GM12874 (cell line): ENCODE results near the gene MRPS27.

ENCODE experiments used
- TF ChIP-seq, protein P1 (sequence below): IDR thresholded peaks from 2 replicates; pipeline ENCODE4 v1.5.1; 2011; ENCODE audit warnings: low read depth, mild to moderate bottlenecking, control low read depth, low read length, moderate library complexity; ENCODE audit not compliant: insufficient read depth

The MRPS27 gene

DNA sequence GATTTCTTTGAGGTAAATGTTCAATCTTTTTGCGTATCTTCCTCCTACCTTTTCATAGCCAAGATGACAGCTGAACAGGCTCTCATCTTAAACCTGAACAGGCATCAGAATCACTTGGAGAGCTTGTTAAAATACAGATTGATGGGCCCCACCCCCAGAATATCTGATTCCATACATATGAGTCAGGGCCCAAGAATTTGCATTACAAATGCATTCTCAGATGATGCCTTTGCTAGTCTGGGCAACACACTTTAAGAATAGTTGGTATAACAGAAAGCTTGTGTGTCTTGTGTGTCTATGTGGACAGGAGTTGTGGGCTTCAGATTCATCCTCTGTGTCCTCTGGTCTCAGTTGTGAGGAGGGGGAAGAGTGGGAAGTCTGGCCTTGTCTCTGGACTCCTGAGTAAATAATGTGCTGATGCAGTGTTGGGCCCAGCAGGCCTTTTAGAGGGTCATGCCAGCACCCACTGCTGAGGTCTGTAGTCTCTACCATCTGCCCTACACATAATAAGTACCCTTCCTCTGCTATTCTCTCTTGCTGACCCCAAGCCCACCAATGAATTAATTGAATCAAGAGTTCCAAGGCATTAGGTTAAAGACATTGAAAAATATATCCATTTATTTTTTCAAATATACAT, 43.2 kb upstream of the MRPS27 start:
- TF ChIP-seq, protein P1, sequence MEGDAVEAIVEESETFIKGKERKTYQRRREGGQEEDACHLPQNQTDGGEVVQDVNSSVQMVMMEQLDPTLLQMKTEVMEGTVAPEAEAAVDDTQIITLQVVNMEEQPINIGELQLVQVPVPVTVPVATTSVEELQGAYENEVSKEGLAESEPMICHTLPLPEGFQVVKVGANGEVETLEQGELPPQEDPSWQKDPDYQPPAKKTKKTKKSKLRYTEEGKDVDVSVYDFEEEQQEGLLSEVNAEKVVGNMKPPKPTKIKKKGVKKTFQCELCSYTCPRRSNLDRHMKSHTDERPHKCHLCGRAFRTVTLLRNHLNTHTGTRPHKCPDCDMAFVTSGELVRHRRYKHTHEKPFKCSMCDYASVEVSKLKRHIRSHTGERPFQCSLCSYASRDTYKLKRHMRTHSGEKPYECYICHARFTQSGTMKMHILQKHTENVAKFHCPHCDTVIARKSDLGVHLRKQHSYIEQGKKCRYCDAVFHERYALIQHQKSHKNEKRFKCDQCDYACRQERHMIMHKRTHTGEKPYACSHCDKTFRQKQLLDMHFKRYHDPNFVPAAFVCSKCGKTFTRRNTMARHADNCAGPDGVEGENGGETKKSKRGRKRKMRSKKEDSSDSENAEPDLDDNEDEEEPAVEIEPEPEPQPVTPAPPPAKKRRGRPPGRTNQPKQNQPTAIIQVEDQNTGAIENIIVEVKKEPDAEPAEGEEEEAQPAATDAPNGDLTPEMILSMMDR = no peak

DNA sequence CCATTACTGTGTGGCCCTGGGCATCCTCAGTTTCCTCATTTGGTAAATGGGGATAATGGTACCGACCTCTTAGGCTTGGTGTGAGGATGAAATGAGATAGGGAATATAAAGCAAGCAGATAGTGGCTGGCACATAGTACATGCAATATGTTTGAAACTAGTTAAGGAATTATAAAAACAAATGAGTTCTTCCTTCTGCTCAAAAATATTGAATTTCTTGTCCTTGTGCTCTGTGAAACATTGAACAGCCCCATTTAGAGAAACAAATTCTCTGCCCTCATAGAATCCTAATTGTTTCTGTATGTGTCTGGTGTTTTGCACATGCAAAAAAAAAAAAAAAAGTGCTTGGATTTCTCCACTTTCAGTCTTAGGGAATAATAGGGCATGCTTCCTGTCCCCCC, 39.8 kb upstream of the MRPS27 start:
- TF ChIP-seq, protein P1 = no peak

DNA sequence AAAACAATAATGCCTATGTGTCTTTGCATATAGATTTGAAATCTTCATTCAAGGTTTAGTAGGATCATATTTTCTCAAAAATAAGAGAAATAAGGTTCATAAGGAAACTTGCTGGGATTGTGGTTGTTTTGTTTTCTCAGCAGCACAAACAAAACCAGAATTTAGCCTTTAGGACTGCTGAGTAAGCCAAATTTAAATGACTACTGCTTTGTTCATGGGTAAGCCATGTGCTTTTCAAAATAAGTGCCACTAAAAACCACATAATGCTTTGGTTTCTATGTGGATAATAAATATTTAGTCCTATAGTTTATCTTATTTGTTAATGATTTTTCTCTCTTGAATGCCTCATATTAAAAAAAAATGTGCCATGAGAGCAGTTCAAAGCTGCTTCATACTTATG, 38.9 kb upstream of the MRPS27 start:
- TF ChIP-seq, protein P1 = no peak

DNA sequence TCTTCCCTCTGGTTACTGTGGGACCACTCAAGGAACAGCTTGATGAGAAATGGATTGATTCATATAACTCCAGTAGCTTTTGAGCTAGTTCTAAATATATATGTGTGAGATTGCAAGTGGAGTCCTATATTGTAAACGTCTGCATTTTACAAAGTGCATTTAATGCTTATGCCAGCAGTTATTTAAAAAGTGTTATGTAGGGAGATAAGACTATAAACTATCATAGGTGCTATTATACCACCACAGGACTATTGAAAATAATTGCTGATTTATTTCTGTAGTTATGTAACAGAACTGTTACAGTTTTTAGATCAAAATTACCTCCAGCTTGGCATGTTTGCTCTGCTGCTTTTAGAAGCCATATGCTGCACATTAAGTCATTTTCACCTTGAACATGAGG, 36.3 kb upstream of the MRPS27 start:
- TF ChIP-seq, protein P1 = no peak

DNA sequence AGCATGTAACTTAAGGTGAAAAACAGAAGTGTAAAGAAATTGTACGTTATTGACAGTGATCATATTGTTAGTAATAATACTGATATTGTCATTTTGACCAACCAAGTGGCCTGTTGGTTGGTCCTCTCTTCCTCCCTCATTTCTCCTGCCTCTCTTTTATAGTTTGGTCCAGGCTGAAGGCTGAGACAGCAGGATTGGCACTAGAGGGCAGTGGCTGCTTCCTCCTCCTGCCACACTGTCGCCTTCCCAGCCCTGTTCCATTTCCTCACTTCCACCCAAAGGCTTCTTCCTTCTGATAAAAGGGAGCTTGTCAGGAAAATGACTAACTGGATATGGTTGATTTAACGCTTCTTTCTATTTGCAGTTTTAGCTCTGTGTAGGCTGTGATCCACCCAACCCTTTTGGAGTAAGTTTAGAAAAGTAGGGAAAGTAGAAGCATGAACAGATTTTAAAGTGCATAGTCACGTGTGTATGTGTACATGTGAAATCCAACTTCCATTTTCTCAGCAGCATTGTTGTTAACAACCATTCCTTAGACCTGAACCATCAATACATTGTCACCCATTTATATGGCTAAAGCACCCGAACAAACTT, 35.8 kb upstream of the MRPS27 start:
- TF ChIP-seq, protein P1 = 0 out of 2 replicates have a peak, but pooled peaks have one; percentile 2

DNA sequence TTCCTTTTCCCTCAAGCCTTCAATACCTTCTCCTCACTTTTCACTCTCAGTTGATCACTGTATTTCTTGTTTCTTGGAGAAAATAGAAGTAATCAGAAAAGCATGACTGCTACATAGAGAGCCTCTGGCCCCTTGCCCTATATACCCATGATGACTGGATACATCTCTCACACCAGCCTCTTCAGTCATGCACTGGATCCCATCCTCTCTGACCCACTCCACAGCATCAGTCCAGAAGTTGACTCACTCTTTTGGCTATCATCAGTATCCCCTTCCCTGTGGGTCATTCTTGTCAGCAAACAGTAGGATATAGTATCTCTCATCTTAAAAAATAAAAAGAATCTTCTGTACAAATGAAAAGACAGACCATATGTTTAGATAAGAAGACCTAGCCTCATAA, 33.0 kb upstream of the MRPS27 start:
- TF ChIP-seq, protein P1 = no peak

DNA sequence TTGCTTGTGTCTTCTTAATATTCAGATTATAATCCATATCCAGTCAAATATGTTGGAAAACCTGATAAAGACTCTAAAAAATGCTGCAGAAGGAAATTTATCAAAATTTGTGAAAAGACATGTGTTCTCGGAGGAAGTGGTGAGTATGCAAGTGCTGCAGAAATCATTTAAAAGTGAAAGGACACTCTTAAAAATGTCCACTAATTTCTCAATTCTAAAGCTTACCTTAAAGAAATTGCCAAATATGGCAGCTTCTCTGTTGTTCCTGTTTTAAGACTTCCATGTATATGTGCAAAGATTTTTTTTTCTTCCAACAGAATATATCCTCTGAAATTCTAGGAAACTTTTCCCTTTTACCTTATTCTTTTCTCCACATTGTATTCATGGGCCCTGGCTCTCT, 32.6 kb upstream of the MRPS27 start:
- TF ChIP-seq, protein P1 = no peak
